Measurements from ENCODE around the gene KIF26A. TPM values are rescaled to one million over a fixed set of nuclear protein-coding genes. Genes with fewer than 3 reads are reported as not detected.

The KIF26A gene
- total RNA-seq, 4 donors from 2014 or later, result 0.53 to 5.8 (median 1.6) TPM

DNA sequence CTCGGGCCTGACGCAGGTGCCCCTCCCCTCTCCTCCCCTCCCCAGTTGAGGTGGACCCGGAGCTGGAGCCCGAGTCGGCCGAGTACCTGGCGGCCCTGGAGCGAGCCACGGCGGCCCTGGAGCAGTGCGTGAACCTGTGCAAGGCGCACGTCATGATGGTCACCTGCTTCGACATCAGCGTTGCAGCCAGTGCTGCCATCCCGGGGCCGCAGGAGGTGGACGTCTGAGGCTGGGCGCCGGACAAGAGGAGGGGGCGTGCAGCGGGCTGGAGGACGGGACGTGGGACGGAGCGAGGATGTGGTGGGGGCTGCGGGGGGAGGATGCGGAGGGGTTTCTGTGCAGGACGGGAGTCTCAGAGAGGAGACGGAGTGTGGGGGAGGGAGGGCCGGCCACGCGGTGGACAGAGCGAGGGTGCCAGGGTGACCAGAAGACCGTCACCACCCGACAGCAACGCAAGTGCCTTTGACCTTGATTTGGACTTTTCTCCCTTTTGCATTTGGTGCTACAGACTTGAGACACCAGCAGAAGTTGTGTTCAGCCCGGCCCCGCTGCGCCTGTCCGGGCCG, 41.3 kb downstream of the KIF26A start:
- Histone ChIP-seq H3K27ac (no peak overlapping the region), H3K4me3 (no peak overlapping the region), H3K27me3 (no peaks in the 10 kb centered on the region), H3K36me3 (no peaks in the 10 kb centered on the region), H3K9me3 (no peaks in the 10 kb centered on the region), H3K4me1 (no peaks in the 10 kb centered on the region)
- DNase-seq, result no peak
- TF ChIP-seq POLR2A (IDR thresholded peaks at IDR 0.05), result no peak
- TF ChIP-seq, protein P1, sequence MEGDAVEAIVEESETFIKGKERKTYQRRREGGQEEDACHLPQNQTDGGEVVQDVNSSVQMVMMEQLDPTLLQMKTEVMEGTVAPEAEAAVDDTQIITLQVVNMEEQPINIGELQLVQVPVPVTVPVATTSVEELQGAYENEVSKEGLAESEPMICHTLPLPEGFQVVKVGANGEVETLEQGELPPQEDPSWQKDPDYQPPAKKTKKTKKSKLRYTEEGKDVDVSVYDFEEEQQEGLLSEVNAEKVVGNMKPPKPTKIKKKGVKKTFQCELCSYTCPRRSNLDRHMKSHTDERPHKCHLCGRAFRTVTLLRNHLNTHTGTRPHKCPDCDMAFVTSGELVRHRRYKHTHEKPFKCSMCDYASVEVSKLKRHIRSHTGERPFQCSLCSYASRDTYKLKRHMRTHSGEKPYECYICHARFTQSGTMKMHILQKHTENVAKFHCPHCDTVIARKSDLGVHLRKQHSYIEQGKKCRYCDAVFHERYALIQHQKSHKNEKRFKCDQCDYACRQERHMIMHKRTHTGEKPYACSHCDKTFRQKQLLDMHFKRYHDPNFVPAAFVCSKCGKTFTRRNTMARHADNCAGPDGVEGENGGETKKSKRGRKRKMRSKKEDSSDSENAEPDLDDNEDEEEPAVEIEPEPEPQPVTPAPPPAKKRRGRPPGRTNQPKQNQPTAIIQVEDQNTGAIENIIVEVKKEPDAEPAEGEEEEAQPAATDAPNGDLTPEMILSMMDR (IDR thresholded peaks at IDR 0.05), result no peak

DNA sequence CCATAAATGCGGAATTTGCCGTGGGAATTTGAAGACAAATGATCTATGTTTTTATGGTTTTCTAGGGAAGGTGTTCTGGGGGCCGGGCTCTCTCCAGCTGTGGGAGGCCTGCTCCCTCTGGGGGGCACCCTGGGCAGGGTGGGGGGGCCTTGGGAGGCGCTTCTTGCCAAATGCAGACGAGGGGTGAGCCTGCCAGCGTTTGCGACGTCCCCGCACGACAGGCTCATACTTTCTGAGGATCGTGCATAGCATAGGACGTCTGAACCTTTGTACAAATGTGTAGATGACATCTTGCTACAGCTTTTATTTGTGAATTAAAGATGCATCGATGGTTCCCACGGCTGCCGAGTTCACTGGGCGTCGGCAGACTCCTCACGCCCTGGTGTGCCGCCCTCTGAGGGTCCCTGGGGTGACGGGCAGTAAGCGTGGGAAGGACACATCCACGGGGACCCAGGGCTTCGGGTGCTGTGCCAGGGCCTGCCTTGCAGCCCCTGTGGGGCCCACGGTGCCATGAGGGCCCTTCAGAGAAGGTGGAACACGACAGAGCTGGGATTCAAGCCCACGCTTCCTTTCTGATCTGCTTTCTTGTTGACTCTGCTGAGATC, 42.3 kb downstream of the KIF26A start:
- DNase-seq, result no peak
- no peaks in the 10 kb centered on the region for H3K4me1 ChIP-seq

GRCh38 chr14:104181761-104182530, 43.6 kb downstream of the KIF26A start:
- no peaks in the 10 kb centered on the region for H3K4me1 ChIP-seq
- H3K27ac ChIP-seq, result no peak overlapping the region
- TF ChIP-seq POLR2A (IDR thresholded peaks at IDR 0.05), result no peak
- TF ChIP-seq, protein P1 (IDR thresholded peaks at IDR 0.05), result no peak
- H3K27me3 ChIP-seq, result no peaks in the 10 kb centered on the region
- no peak overlapping the region for H3K4me3 ChIP-seq
- no peaks in the 10 kb centered on the region for H3K9me3 ChIP-seq
- DNase-seq, result no peak
- H3K36me3 ChIP-seq, result no peaks in the 10 kb centered on the region

More for the DNA sequence above, 42.3 kb downstream of the KIF26A start:
- no peaks in the 10 kb centered on the region for H3K9me3 ChIP-seq
- H3K27ac ChIP-seq, result no peak overlapping the region
- H3K27me3 ChIP-seq, result no peaks in the 10 kb centered on the region
- H3K4me3 ChIP-seq, result no peak overlapping the region
- H3K36me3 ChIP-seq, result no peaks in the 10 kb centered on the region
- TF ChIP-seq POLR2A (IDR thresholded peaks at IDR 0.05), result no peak
- TF ChIP-seq, protein P1 (IDR thresholded peaks at IDR 0.05), result no peak

GRCh38 chr14:104182857-104183425, 44.6 kb downstream of the KIF26A start:
- no peaks in the 10 kb centered on the region for H3K36me3 ChIP-seq
- TF ChIP-seq, protein P1 (IDR thresholded peaks at IDR 0.05), result no peak
- TF ChIP-seq POLR2A (IDR thresholded peaks at IDR 0.05), result no peak
- H3K27me3 ChIP-seq, result no peaks in the 10 kb centered on the region
- no peak overlapping the region for H3K4me3 ChIP-seq
- no peaks in the 10 kb centered on the region for H3K9me3 ChIP-seq
- no peak overlapping the region for H3K27ac ChIP-seq
- H3K4me1 ChIP-seq, result no peaks in the 10 kb centered on the region
- DNase-seq, result no peak

DNA sequence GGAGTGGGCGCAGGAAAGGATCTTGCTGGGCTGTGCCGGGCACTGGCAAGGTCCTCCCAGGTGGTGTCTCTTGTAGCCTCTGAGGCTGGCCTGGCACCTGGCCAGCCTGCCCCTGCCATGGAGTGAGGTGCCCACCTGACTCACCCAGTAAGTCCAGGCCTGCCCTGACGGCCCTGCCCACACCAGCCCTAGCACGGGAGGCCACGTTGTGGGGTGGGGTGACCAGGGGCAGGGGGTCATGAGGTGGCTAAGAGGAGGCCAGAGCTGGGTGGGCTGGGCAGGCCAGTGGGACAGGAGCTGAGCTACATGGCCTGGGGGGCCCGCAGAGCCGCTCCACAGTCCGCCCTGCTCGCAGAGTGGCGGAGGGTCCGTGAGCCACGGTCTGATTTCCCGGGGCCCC, 45.4 kb downstream of the KIF26A start:
- DNase-seq, result no peak
- H3K27ac ChIP-seq, result no peak overlapping the region
- H3K4me3 ChIP-seq, result no peak overlapping the region
- H3K36me3 ChIP-seq, result no peaks in the 10 kb centered on the region
- TF ChIP-seq, protein P1 (IDR thresholded peaks at IDR 0.05), result no peak
- no peak for TF ChIP-seq POLR2A (IDR thresholded peaks at IDR 0.05)
- H3K4me1 ChIP-seq, result no peaks in the 10 kb centered on the region
- H3K9me3 ChIP-seq, result no peaks in the 10 kb centered on the region
- H3K27me3 ChIP-seq, result no peaks in the 10 kb centered on the region
